SH-SY5Y (cell line): Measurements from ENCODE around the gene PPL.

Experiments
- GATA2 ChIP-seq: IDR thresholded peaks from 2 replicates; pipeline ENCODE4 v1.6.1; 2011; ENCODE audit warnings: mild to moderate bottlenecking, low read depth, low read length
- GATA3 ChIP-seq: IDR thresholded peaks from 2 replicates; pipeline ENCODE4 v1.6.1; 2011; ENCODE audit warnings: low read depth, mild to moderate bottlenecking, low read length, moderate library complexity

- TF ChIP-seq GATA2 (no peak), GATA3 (no peak)
Observed at GRCh38 chr16:4862639-4863038, 74.3 kb downstream of the PPL start.
